Tibial artery (tissue), 4 donors: Measurements from ENCODE around the gene GDF7.
A peak's percentile ranks its signal among the peaks of the same experiment; 100 is the strongest.

Experiments
- DNase-seq, 2 donors: peaks; one replicate each; pipeline ENCODE4 v3.0.0-alpha.2; 2019
- H3K27ac ChIP-seq, 2 donors: fragments of 200-600 bp; sonication (generic) in 1 of 2; 1 replicate in 1 of 2; 2 replicates in 1 of 2; pipeline ENCODE4 v1.5.1; 2018 to 2019; ENCODE audit warnings: mild to moderate bottlenecking in 1 of 2
- H3K27me3 ChIP-seq, 2 donors: fragments of 200-600 bp; sonication (generic) in 1 of 2; one replicate each; pipeline versions ENCODE4 v1.5.1 to v1.6.0; 2016 to 2019
- H3K36me3 ChIP-seq, 3 donors: fragments of 200-600 bp; sonication (generic) in 2 of 3; one replicate each; pipeline ENCODE4 v1.5.1; 2016 to 2019; ENCODE audit warnings: mild to moderate bottlenecking in 2 of 3
- H3K4me1 ChIP-seq, 4 donors: fragments of 200-600 bp; sonication (generic) in 2 of 4; 1 replicate in 3 of 4; 2 replicates in 1 of 4; pipeline ENCODE4 v1.5.1; 2016 to 2019
- H3K4me3 ChIP-seq, 2 donors: fragments of 200-600 bp; sonication (generic) in 1 of 2; 1 replicate in 1 of 2; 2 replicates in 1 of 2; pipeline ENCODE4 v1.5.1; 2018 to 2019; ENCODE audit warnings: mild to moderate bottlenecking in 2 of 2
- H3K9me3 ChIP-seq, 3 donors: fragments of 200-600 bp; sonication (generic) in 1 of 3; one replicate each; pipeline ENCODE4 v1.5.1; 2016 to 2019
- CTCF ChIP-seq, 2 experiments: fragments of 200-600 bp in 1 of 2; fragments of 450-650 bp in 1 of 2; IDR thresholded peaks; one replicate each; pipeline ENCODE4 v1.5.1; 2017 to 2019; ENCODE audit warnings: antibody characterized with exemption in 2 of 2, mild to moderate bottlenecking in 1 of 2, moderate library complexity in 1 of 2
- intact Hi-C: fragments of 100-400 bp; cut with DNase I; formaldehyde crosslinking; loops from one replicate; pipeline ENCODE4 v1.15.0; 2023; ENCODE audit warnings: low total_unique reads

Gene GDF7

DNA sequence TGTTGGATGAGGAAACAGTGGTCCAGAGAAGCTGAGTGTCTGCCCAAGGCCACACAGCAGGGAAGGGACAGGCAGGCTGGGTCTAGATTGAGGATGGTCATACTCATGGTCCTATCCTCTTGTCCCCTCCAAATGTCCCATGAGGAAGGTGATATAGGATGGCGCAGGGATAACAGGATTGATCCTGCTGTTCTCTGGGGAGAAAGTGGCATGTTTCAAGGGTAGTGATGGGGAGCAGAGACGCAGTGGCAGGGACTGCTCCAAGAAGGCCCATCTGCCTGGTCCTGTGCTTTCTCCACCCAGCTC lies 40.6 kb upstream of the GDF7 start:
- intact Hi-C loops, result no loop called here
- peak overlapping the region; percentile 35 to 99 for H3K27ac ChIP-seq
- H3K36me3 ChIP-seq, result peaks cover 33 to 72% (median 53%) of the 10 kb centered on the region in 3 donors
- H3K27me3 ChIP-seq, result no peaks in the 10 kb centered on the region
- no peak for DNase-seq
- no peaks in the 10 kb centered on the region for H3K9me3 ChIP-seq
- H3K4me3 ChIP-seq, result no peak overlapping the region
- no peak for TF ChIP-seq CTCF (IDR thresholded peaks at IDR 0.05)
- peaks cover 0 to 42% (median 7%) of the 10 kb centered on the region in 4 donors for H3K4me1 ChIP-seq

- no peaks in the 10 kb centered on the region for H3K9me3 ChIP-seq
- H3K36me3 ChIP-seq, result peaks cover 27 to 67% (median 47%) of the 10 kb centered on the region in 3 donors
- H3K4me1 ChIP-seq, result peaks cover 0 to 44% (median 6%) of the 10 kb centered on the region in 4 donors
- no peaks in the 10 kb centered on the region for H3K27me3 ChIP-seq
- intact Hi-C loops, result no loop called here
- no peak overlapping the region for H3K4me3 ChIP-seq
- DNase-seq, result peak in 1 of 2 donors; percentile 63
- TF ChIP-seq CTCF (IDR thresholded peaks at IDR 0.05), result no peak
- peak overlapping the region; percentile 35 to 99 for H3K27ac ChIP-seq
Measured at GRCh38 chr2:20626698-20627513, 40.0 kb upstream of the GDF7 start.

DNA sequence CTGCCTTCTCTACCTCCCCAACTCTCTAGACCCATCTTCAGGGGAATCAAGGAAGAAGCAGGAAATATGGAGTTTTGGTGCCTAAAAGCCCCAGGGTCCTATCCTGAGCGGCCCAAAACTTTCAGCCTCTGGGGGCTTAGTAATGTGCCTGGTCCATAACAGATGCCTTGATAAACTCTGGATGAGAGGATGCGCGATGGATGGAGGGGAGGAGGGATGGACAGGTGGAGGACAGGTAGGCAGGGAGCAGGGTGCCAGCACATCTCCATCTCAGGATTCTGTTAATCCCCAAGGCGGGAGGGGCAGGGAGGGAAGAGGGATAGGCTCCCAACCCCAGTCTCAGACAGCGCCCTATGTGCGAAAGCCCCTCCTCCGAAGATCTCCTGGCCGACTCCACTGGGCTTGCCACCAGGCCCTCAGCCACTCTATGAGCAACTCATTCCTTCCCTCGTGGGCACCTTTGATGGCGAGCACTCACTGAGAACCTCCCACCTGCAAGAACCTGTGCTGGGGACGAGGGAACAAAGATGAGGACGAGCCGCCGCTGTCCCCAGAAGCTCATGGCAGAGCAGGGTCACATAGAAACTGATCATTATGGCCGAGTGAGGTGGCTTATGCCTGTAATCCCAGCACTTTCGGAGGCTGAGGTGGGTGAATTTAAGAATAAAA lies 39.1 kb upstream of the GDF7 start:
- Histone ChIP-seq H3K9me3 (no peaks in the 10 kb centered on the region), H3K27me3 (no peaks in the 10 kb centered on the region), H3K27ac (peak overlapping the region; percentile 35 to 99), H3K4me3 (no peak overlapping the region), H3K36me3 (peaks cover 18 to 66% (median 38%) of the 10 kb centered on the region in 3 donors), H3K4me1 (peaks cover 0 to 44% (median 6%) of the 10 kb centered on the region in 4 donors)
- no peak for TF ChIP-seq CTCF (IDR thresholded peaks at IDR 0.05)
- DNase-seq, result peak in 1 of 2 donors; percentile 55
- intact Hi-C loops, result no loop called here

DNA sequence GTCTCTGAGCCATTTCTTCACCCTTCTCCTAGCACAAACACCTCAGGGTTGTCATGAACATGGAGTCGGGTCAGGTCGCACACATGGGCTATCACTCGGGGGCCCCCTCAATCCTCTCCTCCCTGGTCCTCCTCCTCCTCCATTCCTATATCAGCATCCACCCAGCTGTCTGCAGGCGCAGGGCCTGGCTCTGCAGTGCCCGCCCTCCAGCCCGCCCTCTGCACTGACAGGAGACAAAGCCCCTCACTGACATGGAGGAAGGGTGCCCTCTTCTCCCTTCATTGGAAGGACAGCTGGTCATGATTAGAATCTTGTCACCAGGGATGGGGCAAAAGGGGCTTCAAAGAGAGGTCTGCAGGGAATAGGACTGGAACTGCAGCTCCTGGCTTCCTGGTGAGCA lies 37.8 kb upstream of the GDF7 start:
- no peak for TF ChIP-seq CTCF (IDR thresholded peaks at IDR 0.05)
- Histone ChIP-seq H3K27ac (peak overlapping the region in 1 of 2 donors; percentile 99), H3K27me3 (no peaks in the 10 kb centered on the region), H3K36me3 (peaks cover 5 to 53% (median 28%) of the 10 kb centered on the region in 3 donors), H3K4me1 (peaks cover 0 to 58% (median 12%) of the 10 kb centered on the region in 4 donors), H3K4me3 (no peak overlapping the region), H3K9me3 (no peaks in the 10 kb centered on the region)
- intact Hi-C loops, result no loop called here
- no peak for DNase-seq

- Histone ChIP-seq H3K4me1 (peaks cover 0 to 63% (median 17%) of the 10 kb centered on the region in 4 donors), H3K4me3 (no peak overlapping the region), H3K27ac (no peak overlapping the region), H3K9me3 (no peaks in the 10 kb centered on the region), H3K27me3 (no peaks in the 10 kb centered on the region), H3K36me3 (peaks cover 0 to 48% (median 23%) of the 10 kb centered on the region in 3 donors)
- intact Hi-C loops, result no loop called here
- TF ChIP-seq CTCF (IDR thresholded peaks at IDR 0.05), result no peak
- peak in 1 of 2 donors; percentile 60 for DNase-seq
Measured at GRCh38 chr2:20629581-20630171, 37.3 kb upstream of the GDF7 start.
